NCI-H1694 (cell line): Measurements from ENCODE around the gene IYD.

Source experiments
- DNase-seq: peaks from one replicate; lab custom pipeline; 2025; lab: John Stamatoyannopoulos, UW

The IYD gene

DNA sequence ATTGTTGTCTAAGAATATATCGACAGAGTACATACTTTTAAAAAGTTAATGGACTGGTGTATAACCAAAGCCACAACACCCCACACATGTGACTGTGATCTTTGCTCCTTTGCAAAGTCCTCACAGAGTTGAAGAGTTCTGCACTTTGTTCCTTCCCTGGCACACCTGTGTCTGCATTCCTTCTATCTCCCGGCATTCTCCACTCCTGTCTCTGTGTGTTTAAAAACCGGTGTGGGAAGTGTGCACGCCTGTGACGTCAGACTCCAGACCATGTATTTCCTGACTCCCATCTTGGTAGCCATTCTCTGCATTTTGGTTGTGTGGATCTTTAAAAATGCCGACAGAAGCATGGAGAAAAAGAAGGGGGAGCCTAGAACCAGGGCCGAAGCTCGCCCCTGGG, at the start of gene IYD:
TSS of gene IYD (plus strand) at position 251 of the 400 bp plus-strand sequence. CDS start at position 271, 20 bp downstream.
- DNase-seq, result no peak

- no peak for DNase-seq
These were observed 48.9 kb upstream of the IYD start for GRCh38 chr6:150319924-150320323.

DNA sequence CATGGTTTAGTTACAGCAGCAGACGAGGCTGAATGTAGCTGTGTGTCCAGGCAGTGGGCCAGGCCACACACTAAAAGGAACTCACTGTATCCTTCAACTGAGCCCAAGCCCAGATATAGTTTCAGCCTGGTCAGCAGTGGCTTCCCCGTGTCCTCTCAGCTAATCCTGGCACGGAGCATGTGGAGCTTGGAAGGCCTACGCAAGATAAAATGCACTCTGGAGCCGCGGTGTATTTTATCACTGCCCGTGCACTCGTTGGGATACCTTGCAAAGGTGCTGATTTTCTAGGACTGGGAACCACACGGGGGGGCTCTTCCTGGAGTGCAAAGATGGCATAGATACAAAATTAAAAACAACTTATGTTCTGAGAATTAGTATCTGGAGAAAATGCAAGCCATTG, 48.4 kb upstream of the IYD start:
- no peak for DNase-seq

DNA sequence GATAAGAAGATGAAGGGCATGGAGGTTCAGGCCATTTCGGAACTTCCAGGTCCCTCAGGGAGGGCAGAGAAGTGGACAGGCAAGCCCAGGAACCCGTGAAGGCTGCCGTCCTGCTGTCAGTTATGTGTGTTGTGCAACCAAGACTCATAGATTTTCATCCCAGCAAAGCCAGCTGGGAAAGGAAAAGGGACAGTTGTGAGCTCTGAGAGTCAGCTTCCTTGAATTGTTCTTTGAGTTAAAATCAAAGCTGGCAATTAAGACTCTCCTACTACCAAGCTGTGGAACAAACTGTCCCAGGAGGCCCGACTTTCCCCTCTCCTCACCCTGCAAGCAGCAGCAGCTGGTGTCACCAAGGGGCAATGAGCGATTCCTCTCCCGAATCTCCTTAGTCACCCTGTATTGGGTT, 46.3 kb upstream of the IYD start:
- no peak for DNase-seq

GRCh38 chr6:150323205-150323604, 45.6 kb upstream of the IYD start:
- DNase-seq, result no peak

- DNase-seq, result peak; percentile 13
These were observed 44.8 kb upstream of the IYD start for GRCh38 chr6:150324044-150324443.

- DNase-seq, result peak; percentile 10
These were observed 43.6 kb upstream of the IYD start for GRCh38 chr6:150325066-150325772.

- no peak for DNase-seq
These were observed 41.6 kb upstream of the IYD start for GRCh38 chr6:150327117-150327774.

GRCh38 chr6:150328744-150329405, 39.9 kb upstream of the IYD start:
- DNase-seq, result no peak

- no peak for DNase-seq
These were observed 37.5 kb upstream of the IYD start for GRCh38 chr6:150331344-150331743.

DNA sequence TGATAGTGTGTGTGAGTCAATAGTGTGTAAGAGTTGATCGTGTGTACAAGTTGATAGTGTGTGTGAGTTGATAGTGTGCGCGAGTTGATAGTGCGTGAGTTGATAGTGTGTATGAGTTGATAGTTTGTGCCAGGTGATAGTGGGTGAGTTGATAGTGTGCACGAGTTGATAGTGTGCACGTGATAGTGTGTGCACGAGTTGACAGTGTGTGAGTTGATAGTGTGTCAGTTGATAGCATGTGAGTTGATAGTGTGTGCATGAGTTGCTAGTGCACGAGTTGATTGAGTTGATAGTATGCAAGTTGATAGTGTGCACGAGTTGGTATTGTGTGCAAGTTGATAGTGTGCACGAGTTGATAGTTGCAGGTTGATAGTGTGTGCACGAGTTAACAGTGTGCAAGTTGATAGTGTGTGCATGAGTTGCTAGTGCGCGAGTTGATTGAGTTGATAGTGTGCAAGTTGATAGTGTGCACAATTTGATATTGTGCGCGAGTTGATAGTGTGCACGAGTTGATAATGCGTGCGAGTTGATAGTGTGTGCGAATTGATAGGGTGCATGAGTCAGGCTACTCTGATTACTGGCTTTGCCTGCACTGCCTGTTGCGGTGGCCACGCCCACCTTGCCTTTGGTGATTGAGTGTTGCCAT, 35.8 kb upstream of the IYD start:
- DNase-seq, result no peak

- DNase-seq, result no peak
These were observed 35.2 kb upstream of the IYD start for GRCh38 chr6:150333585-150333941.

DNA sequence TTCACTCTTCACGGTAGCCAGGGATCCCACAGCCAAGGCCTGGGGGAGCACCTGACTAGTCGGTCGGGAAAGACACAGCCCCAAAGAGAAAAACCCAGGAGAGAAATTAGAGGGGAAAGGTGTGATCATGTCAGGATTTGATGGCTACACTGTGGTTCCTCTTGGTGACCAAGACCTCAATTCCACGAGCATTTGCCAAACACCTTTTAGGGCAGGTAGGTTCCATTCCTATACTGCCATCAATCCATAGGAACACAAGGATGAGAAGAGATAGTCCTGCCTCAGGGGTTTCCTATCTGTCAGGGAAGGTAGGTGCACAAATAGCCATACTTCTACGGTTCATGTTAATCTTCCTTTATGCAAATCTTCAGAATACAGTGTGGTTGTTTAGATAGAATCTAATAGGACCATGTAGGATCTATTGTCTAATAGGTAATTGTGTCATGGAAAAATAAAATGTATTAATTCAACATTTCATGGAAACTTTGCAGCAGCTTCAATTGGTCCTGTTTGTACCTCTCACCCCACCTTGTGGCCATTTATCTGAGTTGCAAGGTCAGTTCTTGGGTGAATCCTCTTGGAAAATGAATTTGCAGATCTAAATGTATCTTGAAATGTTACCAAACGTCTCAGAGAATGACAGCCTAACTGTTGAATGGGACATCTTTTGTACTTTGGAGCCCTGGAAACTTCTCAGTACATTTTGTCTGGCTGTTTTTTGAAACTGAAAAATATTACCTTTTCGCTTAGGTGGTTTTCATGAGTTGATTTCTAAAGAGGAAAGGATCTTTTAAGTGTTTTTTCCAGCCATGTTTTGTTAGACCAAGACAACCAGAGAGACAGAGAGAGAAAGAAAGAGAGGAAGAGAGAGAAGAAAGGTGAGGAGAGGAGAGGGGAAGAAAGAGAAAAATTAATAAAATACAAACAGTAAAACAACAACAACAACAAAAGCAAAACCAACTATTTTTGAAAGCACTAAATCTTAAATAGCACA, 33.7 kb upstream of the IYD start:
- DNase-seq, result peak; percentile 21

DNA sequence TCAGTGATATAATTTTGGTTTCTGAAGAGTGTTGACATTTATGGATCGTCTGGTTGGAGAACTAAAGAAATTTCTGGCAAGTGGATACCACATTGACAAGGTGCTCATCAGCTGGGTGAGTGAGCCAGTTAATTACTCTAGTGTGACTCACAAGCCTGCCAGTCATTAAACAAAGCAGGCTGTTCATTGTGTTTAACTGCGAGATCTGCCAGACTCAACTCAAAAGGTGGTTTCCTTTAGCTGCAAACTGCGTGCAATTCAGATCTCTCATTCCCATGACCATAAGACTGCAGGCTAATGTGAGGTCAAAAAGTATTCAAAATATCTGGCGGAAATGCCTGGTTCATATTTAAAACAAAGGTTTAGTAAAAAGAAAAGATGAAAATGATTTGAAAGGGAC, 32.5 kb upstream of the IYD start:
- DNase-seq, result peak; percentile 22

- DNase-seq, result no peak
These were observed 32.1 kb upstream of the IYD start for GRCh38 chr6:150336708-150337107.

DNA sequence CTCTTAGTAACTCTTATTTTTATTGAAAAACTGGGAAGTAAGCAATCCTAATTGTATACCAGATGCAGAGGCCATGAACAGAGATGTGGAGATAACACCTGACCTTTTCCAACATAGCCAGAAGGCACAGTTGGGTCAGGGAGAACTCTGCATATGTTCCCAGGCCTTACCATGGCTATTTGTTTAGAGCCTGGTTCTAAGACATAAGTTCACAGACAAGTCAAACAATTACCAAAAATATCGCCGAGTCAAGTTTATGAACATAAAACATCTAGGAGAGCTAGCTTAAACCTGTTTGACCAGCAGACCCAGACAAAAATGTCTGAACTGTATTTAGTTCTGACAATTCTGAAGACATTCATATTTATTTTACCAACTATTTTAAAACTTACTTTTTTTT, 26.7 kb upstream of the IYD start:
- no peak for DNase-seq

GRCh38 chr6:150343434-150343833, 25.4 kb upstream of the IYD start:
- no peak for DNase-seq

DNA sequence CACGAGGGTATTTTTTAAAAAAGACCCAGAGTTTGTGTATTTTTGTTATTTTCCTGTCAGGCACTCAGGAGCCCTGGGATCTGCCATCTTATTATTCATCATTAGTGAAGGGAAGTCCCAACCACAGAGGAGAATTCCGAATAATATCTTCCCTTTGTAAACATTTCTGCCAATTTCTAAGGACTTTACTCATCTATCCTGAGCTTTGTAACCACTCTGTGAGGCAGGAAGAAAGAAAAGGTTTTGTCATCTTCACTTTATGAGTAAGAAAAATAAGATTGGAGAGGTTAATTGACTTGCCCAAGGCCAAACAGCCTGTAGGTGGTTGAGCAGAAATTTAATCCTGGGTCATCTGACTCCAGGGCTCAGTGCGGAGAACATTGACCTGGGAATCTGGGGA, 23.0 kb upstream of the IYD start:
- no peak for DNase-seq

GRCh38 chr6:150346346-150346745, 22.5 kb upstream of the IYD start:
- no peak for DNase-seq

DNA sequence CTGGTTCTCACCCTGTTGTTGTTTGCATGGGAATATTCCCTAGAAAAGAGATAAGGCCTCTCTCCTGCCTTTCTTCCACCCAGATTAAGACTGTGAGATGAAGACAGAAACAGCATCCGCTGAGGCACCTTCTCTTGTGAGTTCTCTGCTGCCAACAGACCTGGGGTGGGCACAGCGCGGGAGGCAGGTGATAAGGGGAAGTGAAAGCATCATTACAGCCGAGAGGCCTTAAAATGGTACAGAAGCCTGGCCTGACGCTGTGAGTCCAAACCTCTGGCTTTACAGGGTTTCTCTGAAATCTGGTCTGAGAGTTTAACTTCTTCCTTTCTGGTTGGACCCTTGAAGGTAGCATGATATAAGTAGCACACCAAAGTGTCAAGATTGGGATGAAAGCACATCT, 21.0 kb upstream of the IYD start:
- DNase-seq, result no peak

DNA sequence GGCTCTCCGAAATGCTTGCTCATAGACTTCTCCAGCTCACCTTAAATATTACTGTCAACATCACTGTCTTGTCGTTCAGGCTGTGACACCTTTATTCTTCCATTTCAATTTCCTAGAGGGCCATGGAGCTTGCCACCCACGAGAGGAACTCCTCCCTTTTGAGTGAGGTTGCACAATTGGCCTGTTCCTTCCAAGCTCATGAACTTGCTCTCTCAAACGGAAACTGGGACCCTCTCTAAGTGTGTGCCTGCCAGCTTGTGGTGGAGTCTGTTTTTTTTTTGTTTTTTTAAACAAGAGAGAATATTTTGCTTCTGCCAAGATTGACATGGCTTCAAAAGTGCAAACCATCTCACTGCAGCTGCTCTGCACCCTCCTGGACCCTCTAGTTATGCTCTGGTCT, 19.3 kb upstream of the IYD start:
- no peak for DNase-seq
